Smooth muscle cell (in vitro differentiated cells): ENCODE results near the gene CD22. TPM values are rescaled to one million over a fixed set of nuclear protein-coding genes. Genes with fewer than 3 reads are reported as not detected.

Source experiments
- DNase-seq: peaks from one replicate; lab custom pipeline; 2025; ENCODE audit not compliant: unreplicated experiment; lab: John Stamatoyannopoulos, UW
- H2AFZ ChIP-seq: fragments of 200-600 bp; sonication (generic); 2 replicates; pipeline ENCODE4 v1.6.0; 2016; ENCODE audit warnings: antibody characterized with exemption, low read depth, mild to moderate bottlenecking
- H3F3A ChIP-seq: fragments of 200-600 bp; sonication (generic); 2 replicates; pipeline ENCODE4 v1.6.0; 2017; ENCODE audit warnings: antibody characterized with exemption, low read depth
- H3K27ac ChIP-seq: fragments of 200-600 bp; sonication (generic); 2 replicates; pipeline ENCODE4 v1.5.1; 2016; ENCODE audit warnings: low read depth, mild to moderate bottlenecking
- H3K27me3 ChIP-seq: fragments of 200-600 bp; sonication (generic); 2 replicates; pipeline ENCODE4 v1.6.1; 2016; ENCODE audit warnings: low read depth, mild to moderate bottlenecking
- H3K36me3 ChIP-seq: fragments of 200-600 bp; sonication (generic); 2 replicates; pipeline ENCODE4 v1.5.1; 2016; ENCODE audit warnings: low read depth
- H3K4me1 ChIP-seq: fragments of 200-600 bp; sonication (generic); 2 replicates; pipeline ENCODE4 v1.5.1; 2016; ENCODE audit warnings: low read depth
- H3K4me2 ChIP-seq: fragments of 200-600 bp; sonication (generic); 2 replicates; pipeline ENCODE4 v1.6.0; 2016; ENCODE audit warnings: mild to moderate bottlenecking
- H3K4me3 ChIP-seq: fragments of 200-600 bp; sonication (generic); 2 replicates; pipeline ENCODE4 v1.5.1; 2016; ENCODE audit warnings: mild to moderate bottlenecking
- H3K79me2 ChIP-seq: fragments of 200-600 bp; sonication (generic); 2 replicates; pipeline ENCODE4 v1.6.0; 2016; ENCODE audit warnings: low read depth, mild to moderate bottlenecking
- H3K9ac ChIP-seq: fragments of 200-600 bp; sonication (generic); 2 replicates; pipeline ENCODE4 v1.6.0; 2016; ENCODE audit warnings: low read depth
- H3K9me3 ChIP-seq: fragments of 200-600 bp; sonication (generic); replicated peaks from 2 replicates; pipeline ENCODE4 v1.5.1; 2016; ENCODE audit warnings: low read depth
- H4K20me1 ChIP-seq: fragments of 200-600 bp; sonication (generic); 2 replicates; pipeline ENCODE4 v1.6.0; 2016; ENCODE audit warnings: low read depth
- WGBS: methylation state at CpG from one replicate; pipeline ENCODE4 v1.1.7; 2016; ENCODE audit warnings: low lambda C conversion rate; 5-methylcytosine and 5-hydroxymethylcytosine counted together
- polyA plus RNA-seq: library from polyadenylated mRNA; unstranded; fragments of >200 nt; fragmentation: Nextera tagmentation; extraction: Ambion mirVana; gene quantifications from 2 replicates; pipeline ENCODE4 v1.2.1, GENCODE V29; 2016
- total RNA-seq: library from RNA; depleted of rRNA; stranded (reverse); fragments of >200 nt; gene quantifications from 2 replicates; pipeline ENCODE4 v1.2.3, GENCODE V29; 2014
- TF ChIP-seq, protein P1 (sequence below): fragments of 200-600 bp; sonication (generic); IDR thresholded peaks from 2 replicates; pipeline ENCODE4 v1.5.1; 2017; ENCODE audit warnings: borderline replicate concordance, mild to moderate bottlenecking, antibody characterized with exemption; ENCODE audit not compliant: insufficient read depth, poor library complexity, severe bottlenecking

Gene CD22
- total and polyA plus RNA-seq, 2 experiments from 2014 or later: not detected

DNA sequence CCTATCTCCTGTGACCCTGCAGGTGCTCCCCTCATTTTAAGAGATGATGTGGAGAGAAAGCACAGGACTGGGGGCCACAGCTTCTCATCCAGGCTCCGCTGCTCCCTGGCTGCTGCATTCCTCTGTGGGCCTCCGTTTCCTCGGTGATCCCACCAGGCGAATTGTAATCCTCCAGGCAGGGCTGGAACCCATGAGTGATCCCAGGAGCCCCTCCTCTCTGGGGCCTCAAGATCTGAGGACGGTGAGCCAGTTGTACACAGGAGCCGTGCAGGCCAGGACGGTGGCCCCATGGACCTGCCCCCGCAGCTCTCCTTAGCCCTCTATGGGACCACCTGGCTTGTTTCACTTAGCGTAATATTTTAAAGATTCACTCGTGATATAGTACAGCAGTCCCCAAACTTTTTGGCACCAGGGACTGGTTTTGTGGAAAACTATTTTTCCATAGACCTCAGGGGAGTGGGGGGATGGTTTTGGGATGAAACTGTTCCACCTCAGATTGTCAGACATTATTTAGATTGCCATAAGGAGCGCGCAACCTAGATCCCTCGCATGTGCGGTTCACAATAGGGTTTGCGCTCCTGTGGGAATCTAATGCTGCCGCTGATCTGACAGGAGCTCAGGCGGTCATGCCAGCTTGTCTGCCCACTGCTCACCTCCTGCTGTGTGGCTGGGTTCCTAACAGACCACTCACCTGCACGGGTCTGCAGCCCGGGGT lies 34.9 kb downstream of the CD22 start:
- TF ChIP-seq, protein P1, sequence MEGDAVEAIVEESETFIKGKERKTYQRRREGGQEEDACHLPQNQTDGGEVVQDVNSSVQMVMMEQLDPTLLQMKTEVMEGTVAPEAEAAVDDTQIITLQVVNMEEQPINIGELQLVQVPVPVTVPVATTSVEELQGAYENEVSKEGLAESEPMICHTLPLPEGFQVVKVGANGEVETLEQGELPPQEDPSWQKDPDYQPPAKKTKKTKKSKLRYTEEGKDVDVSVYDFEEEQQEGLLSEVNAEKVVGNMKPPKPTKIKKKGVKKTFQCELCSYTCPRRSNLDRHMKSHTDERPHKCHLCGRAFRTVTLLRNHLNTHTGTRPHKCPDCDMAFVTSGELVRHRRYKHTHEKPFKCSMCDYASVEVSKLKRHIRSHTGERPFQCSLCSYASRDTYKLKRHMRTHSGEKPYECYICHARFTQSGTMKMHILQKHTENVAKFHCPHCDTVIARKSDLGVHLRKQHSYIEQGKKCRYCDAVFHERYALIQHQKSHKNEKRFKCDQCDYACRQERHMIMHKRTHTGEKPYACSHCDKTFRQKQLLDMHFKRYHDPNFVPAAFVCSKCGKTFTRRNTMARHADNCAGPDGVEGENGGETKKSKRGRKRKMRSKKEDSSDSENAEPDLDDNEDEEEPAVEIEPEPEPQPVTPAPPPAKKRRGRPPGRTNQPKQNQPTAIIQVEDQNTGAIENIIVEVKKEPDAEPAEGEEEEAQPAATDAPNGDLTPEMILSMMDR: no peak
- H4K20me1 ChIP-seq: no peaks in the 10 kb centered on the region
- 78% methylated on average over 18 of the region's 19 CpGs for WGBS

DNA sequence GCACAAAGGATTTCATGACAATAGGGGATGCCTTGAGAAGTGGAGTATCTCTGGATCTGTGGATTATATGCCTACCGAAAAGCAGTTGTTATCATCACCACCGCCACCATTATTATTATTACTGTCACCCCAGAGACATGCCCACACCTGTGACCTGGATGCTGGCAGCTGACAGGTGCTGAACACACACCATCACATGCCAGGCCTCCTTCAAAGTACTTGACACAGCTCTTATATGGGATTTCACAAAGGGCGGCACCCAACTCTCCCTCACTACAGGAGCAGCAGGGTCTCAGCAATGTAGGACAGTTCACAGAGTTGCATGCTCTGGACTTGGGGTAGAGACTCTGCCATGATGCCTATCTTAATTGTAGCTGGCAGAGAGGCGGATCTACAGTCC lies 36.3 kb downstream of the CD22 start:
- Histone ChIP-seq H3K27me3 (no peaks in the 10 kb centered on the region), H3K4me2 (no peak overlapping the region), H3K79me2 (no peaks in the 10 kb centered on the region), H3K4me1 (no peaks in the 10 kb centered on the region), H3K27ac (no peak overlapping the region), H2AFZ (no peak overlapping the region), H3K36me3 (no peaks in the 10 kb centered on the region), H3K9ac (no peak overlapping the region), H4K20me1 (no peaks in the 10 kb centered on the region), H3K4me3 (no peak overlapping the region), H3F3A (no peaks in the 10 kb centered on the region), H3K9me3 (no peaks in the 10 kb centered on the region)
- WGBS: 97% methylated on average over 4 of the region's 4 CpGs
- no peak for DNase-seq
- TF ChIP-seq, protein P1: no peak

More for the DNA sequence above, 34.9 kb downstream of the CD22 start:
- Histone ChIP-seq H3K27me3 (no peaks in the 10 kb centered on the region), H3K4me2 (no peak overlapping the region), H3K9ac (no peak overlapping the region), H3K79me2 (no peaks in the 10 kb centered on the region), H3F3A (no peaks in the 10 kb centered on the region), H3K4me1 (no peaks in the 10 kb centered on the region), H3K9me3 (no peaks in the 10 kb centered on the region), H3K4me3 (no peak overlapping the region), H3K36me3 (no peaks in the 10 kb centered on the region), H3K27ac (no peak overlapping the region), H2AFZ (no peak overlapping the region)
- DNase-seq: no peak

DNA sequence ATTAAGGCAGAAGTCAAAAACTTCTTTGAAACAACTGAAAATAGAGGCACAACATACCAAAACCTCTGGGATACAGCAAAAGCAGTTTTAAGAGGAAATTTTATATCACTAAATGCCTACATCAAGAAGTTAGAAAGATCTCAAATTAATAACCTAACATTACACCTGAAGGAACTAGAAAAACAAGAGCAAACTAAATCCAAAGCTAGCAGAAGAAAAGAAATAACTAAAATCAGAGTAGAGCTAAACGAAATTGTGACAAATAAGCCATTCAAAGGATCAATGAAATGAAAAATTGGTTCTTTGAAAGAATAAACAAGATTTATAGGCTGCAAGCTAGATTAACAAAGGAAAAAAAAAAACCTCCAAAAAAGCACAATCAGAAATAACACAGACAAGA lies 39.4 kb downstream of the CD22 start:
- TF ChIP-seq, protein P1: no peak
- WGBS: 61% methylated on average over 1 of the region's 1 CpG
- Histone ChIP-seq H3K9me3 (no peaks in the 10 kb centered on the region), H3K27me3 (no peaks in the 10 kb centered on the region), H3K9ac (no peak overlapping the region), H3K79me2 (no peaks in the 10 kb centered on the region), H3K36me3 (no peaks in the 10 kb centered on the region), H3K4me1 (no peaks in the 10 kb centered on the region), H4K20me1 (no peaks in the 10 kb centered on the region), H3K4me2 (no peak overlapping the region), H3F3A (no peaks in the 10 kb centered on the region), H3K4me3 (no peak overlapping the region), H2AFZ (no peak overlapping the region), H3K27ac (no peak overlapping the region)
- no peak for DNase-seq

DNA sequence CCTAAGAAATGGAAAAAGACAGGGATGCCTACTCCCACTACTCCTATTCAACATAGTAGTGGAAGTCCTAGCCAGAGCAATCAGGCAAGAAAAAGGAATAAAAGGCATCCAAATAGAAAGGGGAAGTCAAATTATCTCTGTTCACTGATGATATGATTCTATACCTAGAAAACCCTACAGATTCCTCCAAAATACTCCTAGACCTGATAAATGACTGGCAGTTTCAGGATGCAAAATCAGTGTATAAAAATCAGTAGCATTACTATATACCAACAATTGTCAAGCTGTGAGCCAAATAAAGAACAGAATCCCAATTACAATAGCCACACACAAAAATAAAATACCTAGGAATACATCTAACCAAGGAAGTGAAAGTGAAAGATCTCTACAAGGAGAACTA lies 40.5 kb downstream of the CD22 start:
- Histone ChIP-seq H3K27me3 (no peaks in the 10 kb centered on the region), H3K4me2 (no peak overlapping the region), H3K4me1 (no peaks in the 10 kb centered on the region), H3K4me3 (no peak overlapping the region), H3F3A (no peaks in the 10 kb centered on the region), H4K20me1 (no peaks in the 10 kb centered on the region), H3K79me2 (no peaks in the 10 kb centered on the region), H2AFZ (no peak overlapping the region), H3K36me3 (no peaks in the 10 kb centered on the region), H3K27ac (no peak overlapping the region), H3K9me3 (no peaks in the 10 kb centered on the region), H3K9ac (no peak overlapping the region)
- TF ChIP-seq, protein P1: no peak
- no peak for DNase-seq
